Right atrium auricular region (tissue), 2 donors: Measurements from ENCODE around the gene SGPP1. TPM values are rescaled to one million over a fixed set of nuclear protein-coding genes. Genes with fewer than 3 reads are reported as not detected.
"Not testable (repeated sequence)": the region's sequence is repeated elsewhere in the genome, so short reads cannot be mapped to it uniquely, and the experiment has no call there.

Experiments
- DNase-seq: peaks from one replicate; pipeline ENCODE4 v3.0.0-alpha.2; 2019; ENCODE audit warnings: low spot score
- H3K27ac ChIP-seq, 2 donors: fragments of 200-600 bp; sonication (generic); 1 replicate in 1 of 2; 2 replicates in 1 of 2; pipeline ENCODE4 v1.5.1; 2016 to 2019
- H3K27me3 ChIP-seq, 2 donors: fragments of 200-600 bp; sonication (generic); one replicate each; pipeline versions ENCODE4 v1.5.1 to v1.6.0; 2017 to 2019
- H3K36me3 ChIP-seq: fragments of 200-600 bp; sonication (generic); one replicate; pipeline ENCODE4 v1.5.1; 2016
- H3K4me1 ChIP-seq, 2 donors: fragments of 200-600 bp; sonication (generic); one replicate each; pipeline versions ENCODE4 v1.5.1 to v1.6.0; 2017 to 2019
- H3K4me3 ChIP-seq, 2 donors: fragments of 200-600 bp; sonication (generic); 1 replicate in 1 of 2; 2 replicates in 1 of 2; pipeline ENCODE4 v1.5.1; 2017 to 2019; ENCODE audit warnings: mild to moderate bottlenecking in 1 of 2, moderate library complexity in 1 of 2
- H3K9me3 ChIP-seq, 2 donors: fragments of 200-600 bp; sonication (generic); one replicate each; pipeline ENCODE4 v1.5.1; 2019
- total RNA-seq, 2 donors: library from RNA; depleted of rRNA; stranded (reverse); fragments of >200 nt; gene quantifications; one replicate each; pipeline ENCODE4 v1.1.0, GENCODE V29; 2016
- TF ChIP-seq, protein P1 (sequence below), 2 donors: fragments of 200-600 bp; sonication (generic); IDR thresholded peaks; one replicate each; pipeline ENCODE4 v1.5.1; 2019; ENCODE audit warnings: antibody characterized with exemption in 2 of 2

SGPP1 gene
- total RNA-seq, 2 donors from 2014 or later = 9.1 to 9.3 TPM

DNA sequence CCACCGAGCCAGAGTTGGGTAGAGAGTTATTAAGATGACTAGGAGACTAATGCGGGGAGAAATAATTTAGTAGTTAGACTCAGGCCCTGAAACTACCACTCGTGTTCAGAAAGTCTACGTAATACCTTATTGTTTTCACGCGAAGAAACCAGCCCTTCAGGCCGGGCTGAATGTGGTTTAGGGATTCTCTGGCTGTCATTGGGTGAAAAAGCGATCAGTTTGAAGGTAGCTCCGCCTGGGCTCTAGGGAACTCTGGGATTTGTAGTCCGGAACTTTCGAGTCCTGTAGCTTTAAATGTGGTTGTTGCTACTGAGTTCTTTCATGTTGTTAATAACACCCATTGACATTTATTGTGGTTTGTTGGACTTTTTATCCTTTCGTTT is 85.6 kb downstream of the SGPP1 start:
- TF ChIP-seq, protein P1, sequence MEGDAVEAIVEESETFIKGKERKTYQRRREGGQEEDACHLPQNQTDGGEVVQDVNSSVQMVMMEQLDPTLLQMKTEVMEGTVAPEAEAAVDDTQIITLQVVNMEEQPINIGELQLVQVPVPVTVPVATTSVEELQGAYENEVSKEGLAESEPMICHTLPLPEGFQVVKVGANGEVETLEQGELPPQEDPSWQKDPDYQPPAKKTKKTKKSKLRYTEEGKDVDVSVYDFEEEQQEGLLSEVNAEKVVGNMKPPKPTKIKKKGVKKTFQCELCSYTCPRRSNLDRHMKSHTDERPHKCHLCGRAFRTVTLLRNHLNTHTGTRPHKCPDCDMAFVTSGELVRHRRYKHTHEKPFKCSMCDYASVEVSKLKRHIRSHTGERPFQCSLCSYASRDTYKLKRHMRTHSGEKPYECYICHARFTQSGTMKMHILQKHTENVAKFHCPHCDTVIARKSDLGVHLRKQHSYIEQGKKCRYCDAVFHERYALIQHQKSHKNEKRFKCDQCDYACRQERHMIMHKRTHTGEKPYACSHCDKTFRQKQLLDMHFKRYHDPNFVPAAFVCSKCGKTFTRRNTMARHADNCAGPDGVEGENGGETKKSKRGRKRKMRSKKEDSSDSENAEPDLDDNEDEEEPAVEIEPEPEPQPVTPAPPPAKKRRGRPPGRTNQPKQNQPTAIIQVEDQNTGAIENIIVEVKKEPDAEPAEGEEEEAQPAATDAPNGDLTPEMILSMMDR (IDR thresholded peaks at IDR 0.05) = no peak
- peak; percentile 91 for DNase-seq
- H3K4me1 ChIP-seq = peaks cover 0 to 12% of the 10 kb centered on the region in 2 donors
- no peaks in the 10 kb centered on the region for H3K9me3 ChIP-seq
- no peaks in the 10 kb centered on the region for H3K27me3 ChIP-seq
- peak overlapping the region; percentile 84 to 99 for H3K27ac ChIP-seq
- H3K36me3 ChIP-seq = no peaks in the 10 kb centered on the region
- H3K4me3 ChIP-seq = peak overlapping the region; percentile 57 to 70

DNA sequence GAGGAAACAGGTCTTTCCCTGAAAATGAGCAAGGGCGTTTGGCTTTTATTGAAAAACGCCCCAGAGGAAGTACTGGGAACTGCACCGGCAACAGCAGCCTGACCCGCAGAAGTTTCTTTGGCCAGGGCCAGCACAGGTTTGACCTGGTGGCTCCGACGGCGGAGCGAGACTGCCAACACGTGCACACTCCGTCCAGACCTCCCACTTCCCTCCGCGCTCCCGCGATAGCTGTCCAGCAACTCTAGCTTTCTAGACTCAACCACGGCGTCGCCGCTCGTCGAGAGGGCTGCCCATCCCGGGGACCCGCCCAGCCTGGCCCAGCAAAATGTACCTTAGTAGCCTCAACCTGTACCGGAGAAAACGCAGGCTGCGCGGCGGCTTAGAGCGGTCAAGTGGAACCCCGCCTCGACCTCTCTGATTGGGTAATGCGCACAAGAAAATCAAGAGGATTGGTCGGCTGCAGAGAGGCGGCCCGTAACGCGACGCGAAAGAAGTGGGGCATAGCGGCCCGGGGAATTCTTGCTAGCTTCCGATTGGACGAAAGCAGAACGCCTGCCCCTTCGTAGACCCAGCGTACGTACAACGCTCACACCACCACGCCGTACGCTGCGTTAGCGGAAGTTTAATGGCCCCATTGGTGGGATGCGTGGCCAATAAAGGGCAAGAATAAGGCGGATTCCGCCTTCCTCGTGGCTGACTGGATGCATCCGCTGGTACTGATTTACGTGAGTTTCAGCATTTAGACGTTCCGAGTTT is 86.2 kb downstream of the SGPP1 start, which contains the start of gene WDR89:
Gene WDR89, minus strand, starts transcription at position 399 of the 756 bp plus-strand sequence. CDS start 41,929 bp downstream, outside the sequence.
- Histone ChIP-seq H3K4me3 (peak within 1 kb of the TSS; percentile 57 to 70), H3K27me3 (no peaks in the 10 kb centered on the region), H3K4me1 (peaks cover 0 to 12% of the 10 kb centered on the region in 2 donors), H3K27ac (peak within 1 kb of the TSS; percentile 84 to 99), H3K36me3 (no peaks in the 10 kb centered on the region), H3K9me3 (no peaks in the 10 kb centered on the region)
- TF ChIP-seq, protein P1 (IDR thresholded peaks at IDR 0.05) = peak; percentile 58 to 77
- peak; percentile 99 for DNase-seq

DNA sequence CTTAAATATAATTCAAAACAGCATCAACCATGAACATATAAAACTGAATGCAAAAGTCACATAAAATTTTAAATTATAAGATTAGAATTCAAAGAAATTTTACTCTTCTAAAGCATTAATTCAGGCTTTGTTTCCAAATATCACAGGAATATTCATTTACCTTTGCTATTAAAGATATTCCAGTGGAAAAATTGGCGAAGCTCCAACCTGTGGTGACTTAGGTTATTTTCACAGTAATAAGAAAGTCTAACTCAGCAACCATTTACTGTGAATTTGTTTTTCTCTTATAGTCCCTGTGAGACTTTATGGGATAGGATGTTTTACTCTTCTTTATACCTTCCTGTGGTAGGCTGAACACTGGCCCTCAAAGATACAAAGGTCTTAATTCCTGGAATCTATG is 89.4 kb downstream of the SGPP1 start:
- no peak for DNase-seq
- TF ChIP-seq, protein P1 (IDR thresholded peaks at IDR 0.05) = no peak
- Histone ChIP-seq H3K36me3 (no peaks in the 10 kb centered on the region), H3K4me3 (no peak overlapping the region), H3K4me1 (peaks cover 0 to 12% of the 10 kb centered on the region in 2 donors), H3K9me3 (peaks cover 0 to 13% of the 10 kb centered on the region in 2 donors), H3K27ac (no peak overlapping the region), H3K27me3 (no peaks in the 10 kb centered on the region)

DNA sequence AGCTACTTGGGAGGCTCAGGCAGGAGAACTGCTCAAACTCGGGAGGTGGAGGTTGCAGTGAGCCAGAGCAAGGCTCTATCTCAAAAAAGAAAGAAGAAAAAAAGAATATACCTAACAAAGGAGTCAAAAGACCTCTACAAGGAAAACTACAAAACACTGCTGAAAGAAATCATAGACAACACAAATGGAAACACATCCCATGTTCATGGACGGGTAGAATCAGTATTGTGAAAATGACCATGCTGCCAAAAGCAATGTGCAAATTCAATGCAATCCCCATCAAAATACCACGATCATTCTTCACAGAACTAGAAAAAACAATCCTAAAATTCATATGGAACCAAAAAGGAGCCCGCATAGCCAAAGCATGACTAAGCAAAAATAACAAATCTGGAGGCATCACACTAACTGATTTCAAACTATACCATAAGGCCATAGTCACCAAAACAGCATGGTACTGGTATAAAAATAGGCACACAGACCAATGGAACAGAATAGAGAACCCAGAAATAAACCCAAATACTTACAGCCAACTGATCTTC is 91.7 kb downstream of the SGPP1 start:
- H3K27ac ChIP-seq, H3K4me3 ChIP-seq, H3K27me3 ChIP-seq, H3K4me1 ChIP-seq, H3K36me3 ChIP-seq, DNase-seq: not testable (repeated sequence)
- H3K9me3 ChIP-seq = peaks cover 0 to 13% of the 10 kb centered on the region in 2 donors

Other genes starting within 250 kb of the SGPP1 start
- gene PPP2R5E, start 184.7 kb downstream of the SGPP1 start, total RNA-seq = 10 to 100 TPM; 17.3 to 18.7 TPM
- gene WDR89, start 86.2 kb downstream of the SGPP1 start, total RNA-seq = 1 to 10 TPM; 3.4 to 4.2 TPM
- gene SYNE2, start 124.9 kb upstream of the SGPP1 start, total RNA-seq = 100 to 1,000 TPM; 149 to 202 TPM